Mesenchymal stem cell (in vitro differentiated cells and primary cell): Measurements from ENCODE around the gene AKNAD1.
"Not testable (repeated sequence)": the region's sequence is repeated elsewhere in the genome, so short reads cannot be mapped to it uniquely, and the experiment has no call there.

Experiments
- DNase-seq: peaks from one replicate; pipeline ENCODE4 v3.0.0-alpha.2; 2013
- H2AFZ ChIP-seq: one replicate; pipeline ENCODE4 v1.6.1; 2013; ENCODE audit warnings: low read depth, mild to moderate bottlenecking, control low read depth, inconsistent platforms, low read length, moderate library complexity
- H2AK5ac ChIP-seq: 2 replicates; pipeline ENCODE4 v1.6.1; 2013; ENCODE audit warnings: low read length, moderate library complexity, mild to moderate bottlenecking, inconsistent platforms; ENCODE audit not compliant: severe bottlenecking
- H2BK120ac ChIP-seq: one replicate; pipeline ENCODE4 v1.6.1; 2013; ENCODE audit warnings: low read depth, mild to moderate bottlenecking, inconsistent platforms, low read length, moderate library complexity
- H2BK12ac ChIP-seq, 2 experiments: one replicate each; pipeline ENCODE4 v1.6.1; 2013; ENCODE audit warnings: inconsistent platforms in 2 of 2, low read length in 2 of 2, mild to moderate bottlenecking in 2 of 2, moderate library complexity in 2 of 2, control low read depth in 1 of 2
- H2BK15ac ChIP-seq: one replicate; pipeline ENCODE4 v1.6.1; 2013; ENCODE audit warnings: mild to moderate bottlenecking, low read depth, inconsistent platforms; ENCODE audit not compliant: poor library complexity, severe bottlenecking
- H2BK5ac ChIP-seq: 2 replicates; pipeline ENCODE4 v1.6.1; 2013; ENCODE audit warnings: low read depth, mild to moderate bottlenecking, low read length, control low read depth, inconsistent platforms; ENCODE audit not compliant: poor library complexity, severe bottlenecking
- H3K14ac ChIP-seq, 2 experiments: one replicate each; pipeline ENCODE4 v1.6.1; 2013; ENCODE audit warnings: inconsistent platforms in 2 of 2, low read length in 2 of 2, control low read depth in 1 of 2, mild to moderate bottlenecking in 1 of 2, moderate library complexity in 1 of 2
- H3K18ac ChIP-seq, 2 experiments: one replicate each; pipeline ENCODE4 v1.6.1; 2013; ENCODE audit warnings: inconsistent platforms in 2 of 2, low read length in 2 of 2, control low read depth in 1 of 2, low read depth in 1 of 2, mild to moderate bottlenecking in 1 of 2
- H3K23ac ChIP-seq, 2 experiments: one replicate each; pipeline ENCODE4 v1.6.1; 2013; ENCODE audit warnings: inconsistent platforms in 2 of 2, low read length in 2 of 2, mild to moderate bottlenecking in 2 of 2, moderate library complexity in 2 of 2, control low read depth in 1 of 2
- H3K27ac ChIP-seq: 2 replicates; pipeline ENCODE4 v1.5.1; 2013; ENCODE audit warnings: mild to moderate bottlenecking, moderate library complexity, low read length, control low read depth, inconsistent platforms; ENCODE audit not compliant: poor library complexity, severe bottlenecking
- H3K27me3 ChIP-seq, 2 experiments: 2 replicates each; pipeline versions ENCODE4 v1.6.1 to v1.7.0; 2013; ENCODE audit warnings: low read length in 2 of 2, mild to moderate bottlenecking in 2 of 2, moderate library complexity in 2 of 2, control low read depth in 1 of 2, inconsistent platforms in 1 of 2; ENCODE audit not compliant: control insufficient read depth in 1 of 2, insufficient read depth in 1 of 2
- H3K36me3 ChIP-seq, 2 experiments: 2 replicates each; pipeline versions ENCODE4 v1.6.1 to v1.7.0; 2013; ENCODE audit warnings: low read length in 2 of 2, control low read depth in 1 of 2, inconsistent platforms in 1 of 2, low read depth in 1 of 2, mild to moderate bottlenecking in 1 of 2; ENCODE audit not compliant: insufficient read depth in 2 of 2, control insufficient read depth in 1 of 2
- H3K4ac ChIP-seq, 2 experiments: one replicate each; pipeline ENCODE4 v1.6.1; 2013; ENCODE audit warnings: inconsistent platforms in 2 of 2, low read length in 2 of 2, mild to moderate bottlenecking in 2 of 2, moderate library complexity in 2 of 2, control low read depth in 1 of 2, low read depth in 1 of 2
- H3K4me1 ChIP-seq: 2 replicates; pipeline ENCODE4 v1.6.1; 2013; ENCODE audit warnings: low read depth, low read length, control low read depth; ENCODE audit not compliant: control insufficient read depth, insufficient read depth
- H3K4me2 ChIP-seq: 2 replicates; pipeline ENCODE4 v1.6.1; 2013; ENCODE audit warnings: low read length, mild to moderate bottlenecking, inconsistent platforms; ENCODE audit not compliant: poor library complexity, severe bottlenecking
- H3K4me3 ChIP-seq, 2 experiments: 2 replicates each; pipeline versions ENCODE4 v1.5.1 to v1.7.0; 2013; ENCODE audit warnings: low read length in 2 of 2, mild to moderate bottlenecking in 2 of 2, control low read depth in 1 of 2, low read depth in 1 of 2; ENCODE audit not compliant: insufficient read depth in 1 of 2
- H3K79me1 ChIP-seq: replicated peaks from 2 replicates; pipeline ENCODE4 v1.6.1; 2013; ENCODE audit warnings: mild to moderate bottlenecking, control low read depth, low read length, inconsistent platforms; ENCODE audit not compliant: poor library complexity, severe bottlenecking
- H3K9ac ChIP-seq: 2 replicates; pipeline ENCODE4 v1.7.0; 2013; ENCODE audit warnings: mild to moderate bottlenecking, low read length, moderate library complexity
- H3K9me3 ChIP-seq: 2 replicates; pipeline ENCODE4 v1.7.0; 2013; ENCODE audit warnings: mild to moderate bottlenecking, low read length; ENCODE audit not compliant: control insufficient read depth
- H4K8ac ChIP-seq: one replicate; pipeline ENCODE4 v1.6.1; 2013; ENCODE audit warnings: inconsistent platforms, mild to moderate bottlenecking, low read length, moderate library complexity
- H4K91ac ChIP-seq: one replicate; pipeline ENCODE4 v1.6.1; 2013; ENCODE audit warnings: mild to moderate bottlenecking, low read length, inconsistent platforms
- WGBS: methylation state at CpG from one replicate; pipeline ENCODE4 v1.1.7; 2013; ENCODE audit warnings: mixed read lengths; 5-methylcytosine and 5-hydroxymethylcytosine counted together

The AKNAD1 gene

GRCh38 chr1:108889706-108890384 lies 33.0 kb upstream of the AKNAD1 start:
- H3K9ac ChIP-seq = no peak overlapping the region
- no peak overlapping the region for H3K14ac ChIP-seq
- no peak overlapping the region for H2BK15ac ChIP-seq
- no peak overlapping the region for H3K23ac ChIP-seq
- H2BK12ac ChIP-seq = no peak overlapping the region
- peaks cover 21% of the 10 kb centered on the region for H3K79me1 ChIP-seq
- 95% methylated on average over 6 of the region's 7 CpGs for WGBS
- H2BK5ac ChIP-seq = no peak overlapping the region
- no peaks in the 10 kb centered on the region for H3K27me3 ChIP-seq
- peaks cover 4% of the 10 kb centered on the region for H3K4me1 ChIP-seq
- H3K9me3 ChIP-seq = no peaks in the 10 kb centered on the region
- H3K27ac ChIP-seq = no peak overlapping the region
- no peak for DNase-seq
- H3K18ac ChIP-seq = no peak overlapping the region
- no peak overlapping the region for H4K91ac ChIP-seq
- H4K8ac ChIP-seq = no peak overlapping the region
- H3K4ac ChIP-seq = no peak overlapping the region
- H3K36me3 ChIP-seq = peaks cover 0 to 20% of the 10 kb centered on the region in 2 experiments
- no peak overlapping the region for H3K4me3 ChIP-seq
- no peak overlapping the region for H2AFZ ChIP-seq
- H2AK5ac ChIP-seq = peak overlapping the region; percentile 73
- H2BK120ac ChIP-seq = no peak overlapping the region
- no peak overlapping the region for H3K4me2 ChIP-seq

DNA sequence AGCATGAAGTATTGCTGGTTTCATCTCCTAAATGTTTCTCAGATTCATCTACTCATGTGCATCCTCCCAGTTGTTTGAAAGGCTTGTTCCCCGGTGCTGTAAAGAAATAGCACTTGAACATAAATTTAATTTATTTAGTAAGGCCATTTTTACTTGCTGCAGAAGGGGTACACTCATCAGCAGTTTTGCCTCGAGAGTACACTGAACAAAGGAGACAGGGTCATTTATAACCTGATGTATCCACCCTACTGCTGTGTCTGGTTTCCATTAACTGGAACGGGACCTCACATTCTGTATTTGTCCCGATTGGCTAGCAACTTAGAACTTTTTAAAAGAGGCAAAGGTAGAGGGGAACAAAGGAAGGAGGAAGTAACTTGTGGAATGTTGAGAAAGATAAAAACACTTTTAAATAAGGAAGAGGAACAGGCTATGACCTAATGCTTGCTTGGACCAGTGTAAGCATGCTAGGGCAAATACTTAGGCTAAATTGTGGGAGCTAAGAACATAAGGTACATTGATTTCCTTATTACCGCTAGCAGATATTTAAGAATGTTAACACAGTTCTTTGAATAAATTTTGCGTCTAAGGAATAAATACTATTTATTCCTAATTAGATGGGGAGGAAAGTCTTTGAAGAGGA lies 32.2 kb upstream of the AKNAD1 start:
- WGBS = 94% methylated on average over 3 of the region's 6 CpGs
- H3K4me1 ChIP-seq, H3K23ac ChIP-seq, H3K27me3 ChIP-seq, H2BK12ac ChIP-seq, H4K91ac ChIP-seq, H3K9ac ChIP-seq, H3K14ac ChIP-seq, H2BK120ac ChIP-seq, H2AK5ac ChIP-seq, H3K4me2 ChIP-seq, H3K18ac ChIP-seq, H2AFZ ChIP-seq, H3K9me3 ChIP-seq, H4K8ac ChIP-seq, H3K4me3 ChIP-seq, H2BK15ac ChIP-seq, DNase-seq, H2BK5ac ChIP-seq, H3K27ac ChIP-seq, H3K4ac ChIP-seq: not testable (repeated sequence)
- Histone ChIP-seq H3K36me3 (peaks cover 0 to 20% of the 10 kb centered on the region in 2 experiments), H3K79me1 (peaks cover 22% of the 10 kb centered on the region)

GRCh38 chr1:108886292-108886691 lies 29.4 kb upstream of the AKNAD1 start:
- Histone ChIP-seq H2BK15ac (no peak overlapping the region), H3K9me3 (no peaks in the 10 kb centered on the region), H3K4me2 (no peak overlapping the region), H3K4ac (no peak overlapping the region), H3K27ac (no peak overlapping the region), H4K91ac (no peak overlapping the region), H2BK120ac (no peak overlapping the region), H3K23ac (no peak overlapping the region), H4K8ac (no peak overlapping the region), H2AK5ac (no peak overlapping the region), H3K9ac (no peak overlapping the region), H3K79me1 (peaks cover 31% of the 10 kb centered on the region), H3K14ac (no peak overlapping the region), H2AFZ (no peak overlapping the region), H3K36me3 (peaks cover 0 to 28% of the 10 kb centered on the region in 2 experiments), H3K4me1 (peaks cover 1% of the 10 kb centered on the region), H2BK5ac (no peak overlapping the region), H3K4me3 (no peak overlapping the region), H2BK12ac (no peak overlapping the region), H3K18ac (no peak overlapping the region), H3K27me3 (no peaks in the 10 kb centered on the region)
- DNase-seq = no peak
- WGBS = 92% methylated on average over 1 of the region's 2 CpGs

DNA sequence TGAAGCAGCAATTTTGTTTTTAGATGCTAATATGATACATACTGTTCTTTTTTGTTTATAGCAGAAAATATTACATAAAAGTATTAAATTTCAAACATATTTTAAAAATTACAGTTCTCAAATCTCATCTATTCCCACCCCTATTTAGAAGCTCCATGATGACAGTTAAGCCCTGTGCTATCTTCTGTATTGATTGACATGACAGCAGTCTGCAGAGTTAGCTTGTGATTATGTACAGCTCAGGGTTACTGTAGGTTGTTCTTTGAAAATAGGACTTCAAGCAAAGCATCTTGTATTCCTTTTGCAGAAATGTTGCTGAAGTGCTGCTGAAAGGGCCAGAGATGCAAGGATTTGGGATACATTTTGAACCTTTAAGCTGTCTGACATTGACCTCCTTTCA lies 28.1 kb upstream of the AKNAD1 start:
- Histone ChIP-seq H4K8ac (no peak overlapping the region), H3K4me2 (no peak overlapping the region), H2AFZ (no peak overlapping the region), H3K79me1 (peaks cover 30% of the 10 kb centered on the region), H3K4me1 (peaks cover 1% of the 10 kb centered on the region), H3K14ac (no peak overlapping the region), H3K9ac (no peak overlapping the region), H3K4ac (no peak overlapping the region), H2AK5ac (no peak overlapping the region), H2BK120ac (no peak overlapping the region), H3K9me3 (no peaks in the 10 kb centered on the region), H3K27ac (no peak overlapping the region), H3K23ac (no peak overlapping the region), H4K91ac (no peak overlapping the region), H3K27me3 (no peaks in the 10 kb centered on the region), H2BK5ac (no peak overlapping the region), H3K18ac (no peak overlapping the region), H3K36me3 (peaks cover 0 to 25% of the 10 kb centered on the region in 2 experiments), H2BK15ac (no peak overlapping the region), H3K4me3 (no peak overlapping the region), H2BK12ac (no peak overlapping the region)
- no peak for DNase-seq
